ENCODE measurements around the gene LIPI. TPM values are rescaled to one million over a fixed set of nuclear protein-coding genes. Genes with fewer than 3 reads are reported as not detected.
"Not testable (repeated sequence)": the region's sequence is repeated elsewhere in the genome, so short reads cannot be mapped to it uniquely, and the experiment has no call there.

Gene LIPI
- total and polyA plus RNA-seq, 3 donors from 2014 or later: 0.28 to 0.74 TPM; not detected in 1

DNA sequence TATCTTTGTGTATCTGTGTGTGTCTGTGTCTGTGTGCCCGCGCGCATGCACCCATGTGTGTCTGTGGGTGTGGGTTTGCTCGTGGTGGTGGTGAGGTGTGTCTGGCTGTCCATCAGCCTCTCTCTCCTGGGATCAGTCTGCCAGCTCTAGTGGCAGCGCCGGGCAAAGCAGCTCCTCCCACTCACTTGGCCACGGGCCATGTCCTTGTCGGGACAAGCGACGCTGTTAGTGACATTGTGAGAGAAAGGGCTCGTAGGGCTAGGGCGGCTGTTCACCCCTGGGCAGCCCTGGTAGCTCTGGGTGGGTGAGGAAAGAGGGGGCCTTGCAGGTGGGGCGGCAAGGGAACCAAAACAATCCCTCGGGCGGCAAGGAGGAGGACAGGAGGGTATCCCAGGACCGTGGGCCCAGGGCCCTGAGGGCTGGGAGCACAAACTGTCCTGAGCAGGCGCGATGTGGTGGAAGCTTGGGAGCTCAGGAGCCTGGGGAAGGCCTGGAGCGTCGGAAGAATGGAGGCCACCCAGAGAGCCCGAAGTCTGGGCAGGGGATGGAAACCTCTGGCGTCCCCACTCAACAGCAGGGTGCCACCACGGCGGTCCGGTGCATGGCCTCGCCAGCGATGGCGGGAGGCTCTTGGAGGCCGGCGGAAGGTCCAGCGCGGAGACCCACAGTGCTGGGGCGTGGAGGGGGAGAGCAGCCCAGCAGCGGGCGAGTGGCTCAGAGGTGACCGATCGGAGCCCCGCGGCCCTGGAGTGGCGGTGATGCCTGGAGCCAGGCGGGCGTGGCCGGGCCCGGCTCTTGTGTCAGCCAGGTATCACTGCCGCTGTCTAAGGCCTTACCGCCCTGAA, 140.5 kb downstream of the LIPI start:
- no peak for TF ChIP-seq POLR2A (IDR thresholded peaks at IDR 0.05)
- Histone ChIP-seq H3K4me3 (no peak overlapping the region), H3K27me3 (no peaks in the 10 kb centered on the region), H3K27ac (no peak overlapping the region), H3K36me3 (ENCODE audit: low read depth, missing control alignments) (no peaks in the 10 kb centered on the region), H3K9me3 (no peaks in the 10 kb centered on the region), H3K4me1 (no peaks in the 10 kb centered on the region)
- no peak for DNase-seq
- intact Hi-C loops (cut with DNase I; ENCODE audit: low total_unique reads): no loop called here
- 77 to 85% methylated on average over 19 to 46 of the region's 46 CpGs for WGBS, 2 donors

DNA sequence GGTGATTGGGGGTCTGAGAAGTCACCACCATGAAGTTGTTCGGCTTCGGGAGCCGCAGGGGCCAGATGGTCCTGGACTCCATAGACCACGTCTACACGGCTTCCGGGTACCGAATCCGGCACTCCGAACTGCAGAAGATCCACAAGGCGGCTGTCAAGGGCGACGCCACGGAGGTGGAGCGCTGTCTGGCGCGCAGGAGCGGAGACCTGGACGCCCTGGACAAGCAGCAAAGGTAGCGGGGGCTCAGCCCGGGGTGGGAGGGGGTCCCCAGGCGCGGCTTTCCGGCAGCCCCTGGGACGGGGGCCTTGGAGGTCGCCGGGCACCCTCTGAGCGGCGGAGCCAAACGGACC, 146.5 kb downstream of the LIPI start:
- no peak for TF ChIP-seq POLR2A (IDR thresholded peaks at IDR 0.05)
- TF ChIP-seq, protein P1, sequence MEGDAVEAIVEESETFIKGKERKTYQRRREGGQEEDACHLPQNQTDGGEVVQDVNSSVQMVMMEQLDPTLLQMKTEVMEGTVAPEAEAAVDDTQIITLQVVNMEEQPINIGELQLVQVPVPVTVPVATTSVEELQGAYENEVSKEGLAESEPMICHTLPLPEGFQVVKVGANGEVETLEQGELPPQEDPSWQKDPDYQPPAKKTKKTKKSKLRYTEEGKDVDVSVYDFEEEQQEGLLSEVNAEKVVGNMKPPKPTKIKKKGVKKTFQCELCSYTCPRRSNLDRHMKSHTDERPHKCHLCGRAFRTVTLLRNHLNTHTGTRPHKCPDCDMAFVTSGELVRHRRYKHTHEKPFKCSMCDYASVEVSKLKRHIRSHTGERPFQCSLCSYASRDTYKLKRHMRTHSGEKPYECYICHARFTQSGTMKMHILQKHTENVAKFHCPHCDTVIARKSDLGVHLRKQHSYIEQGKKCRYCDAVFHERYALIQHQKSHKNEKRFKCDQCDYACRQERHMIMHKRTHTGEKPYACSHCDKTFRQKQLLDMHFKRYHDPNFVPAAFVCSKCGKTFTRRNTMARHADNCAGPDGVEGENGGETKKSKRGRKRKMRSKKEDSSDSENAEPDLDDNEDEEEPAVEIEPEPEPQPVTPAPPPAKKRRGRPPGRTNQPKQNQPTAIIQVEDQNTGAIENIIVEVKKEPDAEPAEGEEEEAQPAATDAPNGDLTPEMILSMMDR (IDR thresholded peaks at IDR 0.05): no peak
- Histone ChIP-seq H3K27ac (no peak overlapping the region), H3K27me3 (no peaks in the 10 kb centered on the region), H3K4me3 (peak overlapping the region; percentile 46 to 50), H3K36me3 (ENCODE audit: low read depth, missing control alignments) (no peaks in the 10 kb centered on the region), H3K4me1 (no peaks in the 10 kb centered on the region), H3K9me3 (no peaks in the 10 kb centered on the region)
- intact Hi-C loops (cut with DNase I; ENCODE audit: low total_unique reads): no loop called here
- DNase-seq: no peak
- 79 to 80% methylated on average over 25 to 29 of the region's 29 CpGs for WGBS, 2 donors

DNA sequence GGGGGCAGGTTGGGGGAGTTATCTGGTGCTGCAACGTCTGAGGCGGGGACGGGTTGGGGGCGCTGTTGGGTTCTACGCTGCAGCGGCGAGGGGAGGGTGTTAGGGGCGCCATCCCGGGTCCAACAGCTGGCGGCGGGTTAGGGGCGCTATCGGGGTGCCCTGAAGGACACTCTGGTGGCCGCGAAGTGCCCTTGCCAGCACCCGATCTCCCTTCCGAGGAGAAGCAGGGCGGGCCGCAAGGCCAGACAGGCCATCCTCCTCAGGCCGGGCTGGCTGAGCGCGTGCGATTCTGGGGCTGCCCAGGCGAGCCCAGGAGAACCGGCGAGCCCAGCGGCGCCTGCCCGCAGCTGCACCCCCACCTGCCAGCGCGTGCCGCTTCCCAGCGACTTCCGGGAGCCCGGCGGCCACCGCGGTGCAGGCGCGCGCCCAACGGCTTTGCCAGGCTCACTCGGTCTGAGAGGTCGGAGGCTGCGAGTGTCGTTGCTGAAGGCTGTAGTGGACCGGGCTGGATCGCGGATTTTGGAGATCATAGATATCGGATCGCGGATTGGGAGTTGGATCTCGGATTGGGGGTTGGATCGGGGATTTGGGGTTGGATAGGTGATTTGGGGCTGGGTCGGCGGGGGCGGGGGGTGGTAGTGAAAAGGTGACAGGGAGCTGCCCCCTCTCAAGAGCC, 147.0 kb downstream of the LIPI start:
- H3K4me1 ChIP-seq; H3K9me3 ChIP-seq; H3K27me3 ChIP-seq; intact Hi-C loops (cut with DNase I; ENCODE audit: low total_unique reads); H3K36me3 ChIP-seq (ENCODE audit: low read depth, missing control alignments); H3K27ac ChIP-seq; DNase-seq: not testable (repeated sequence)
- 69 to 86% methylated on average over 20 to 57 of the region's 57 CpGs for WGBS, 2 donors
- peak overlapping the region; percentile 46 to 50 for H3K4me3 ChIP-seq

DNA sequence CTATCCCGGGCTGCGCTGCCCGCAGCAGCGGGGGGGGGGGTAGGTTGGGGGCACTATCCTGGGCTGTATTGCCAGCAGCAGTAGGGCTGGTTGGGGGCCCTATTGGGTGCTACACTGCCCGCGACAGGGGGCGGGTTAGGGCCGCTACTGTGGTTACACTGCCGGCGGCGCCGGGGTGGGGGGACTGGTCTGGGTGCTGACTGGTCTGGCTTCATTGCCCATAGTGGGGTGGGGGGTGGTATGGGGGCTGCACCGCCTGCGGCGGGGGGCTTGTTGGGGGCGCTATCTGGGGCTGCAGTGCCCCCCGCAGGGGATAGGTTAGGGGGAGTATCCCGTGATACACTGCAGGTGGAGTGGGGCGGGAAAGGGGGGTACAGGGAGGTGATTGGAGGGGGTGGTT, 148.1 kb downstream of the LIPI start:
- H3K27ac ChIP-seq; H3K4me1 ChIP-seq; H3K36me3 ChIP-seq (ENCODE audit: low read depth, missing control alignments); H3K27me3 ChIP-seq; intact Hi-C loops (cut with DNase I; ENCODE audit: low total_unique reads); H3K9me3 ChIP-seq; H3K4me3 ChIP-seq; DNase-seq: not testable (repeated sequence)
- 77 to 90% methylated on average over 3 to 6 of the region's 19 CpGs for WGBS, 2 donors

DNA sequence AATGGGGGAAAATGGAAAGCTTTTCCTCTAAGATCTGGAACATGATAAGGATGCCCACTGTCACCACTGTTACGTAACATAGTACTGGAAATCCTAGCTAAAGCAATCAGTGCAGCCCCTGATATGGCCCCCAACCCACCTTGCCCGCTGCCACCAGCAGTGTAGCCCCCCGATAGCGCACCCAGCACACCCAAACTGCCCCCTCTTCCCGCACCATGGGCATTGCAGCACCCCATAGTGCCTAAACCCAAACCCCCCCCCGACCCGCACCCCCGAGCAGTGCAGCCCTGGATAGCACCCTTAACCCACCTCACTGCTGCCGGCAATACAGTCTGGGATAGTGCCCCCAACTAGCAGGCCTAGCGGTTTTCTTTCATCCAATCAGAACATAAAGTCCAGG, 148.9 kb downstream of the LIPI start:
- H3K36me3 ChIP-seq (ENCODE audit: low read depth, missing control alignments); intact Hi-C loops (cut with DNase I; ENCODE audit: low total_unique reads); DNase-seq; H3K9me3 ChIP-seq; H3K27ac ChIP-seq; H3K27me3 ChIP-seq; H3K4me3 ChIP-seq; H3K4me1 ChIP-seq: not testable (repeated sequence)
- WGBS, 2 donors: 74 to 89% methylated on average over 4 to 10 of the region's 10 CpGs

DNA sequence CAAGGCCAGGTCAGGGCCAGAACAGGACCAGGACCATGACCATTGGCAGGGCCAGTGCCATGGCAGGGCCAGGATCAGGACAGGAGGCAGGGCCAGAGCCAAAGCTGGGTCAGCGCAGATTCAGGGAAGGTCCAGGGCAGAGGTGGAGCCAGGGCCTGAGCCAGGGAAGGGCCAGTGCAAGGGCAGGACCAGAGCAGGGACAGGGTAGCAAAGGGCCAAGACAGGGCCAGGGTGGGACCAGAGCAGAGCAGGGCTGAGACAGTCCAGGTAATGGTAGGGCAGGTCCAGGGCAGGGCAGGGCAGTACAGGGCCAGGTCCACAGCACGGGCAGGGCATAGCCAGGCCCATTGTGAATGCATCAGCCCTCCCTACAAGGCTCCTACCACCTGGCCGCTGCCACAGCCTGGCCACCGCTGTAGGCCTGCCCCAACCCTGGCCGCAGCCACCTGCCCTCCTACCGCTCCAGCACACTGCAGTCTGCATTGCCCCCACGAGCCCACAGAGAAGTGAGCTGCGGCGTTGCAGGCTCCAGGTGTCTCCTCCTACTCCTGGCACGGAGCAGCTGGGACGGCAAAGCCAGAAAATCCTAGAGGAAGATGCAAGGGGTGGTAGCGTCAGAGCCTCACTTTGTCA, 151.6 kb downstream of the LIPI start:
- H3K36me3 ChIP-seq (ENCODE audit: low read depth, missing control alignments); H3K27me3 ChIP-seq; DNase-seq; H3K4me3 ChIP-seq; H3K9me3 ChIP-seq; H3K27ac ChIP-seq; H3K4me1 ChIP-seq; intact Hi-C loops (cut with DNase I; ENCODE audit: low total_unique reads): not testable (repeated sequence)
- 97 to 100% methylated on average over 1 to 12 of the region's 12 CpGs for WGBS, 2 donors

Small RNAs within 50 kb of the gene (small RNA-seq; reads per million reads assigned to genes)
- gene RF01518 (0 reads per million in 2 donors), gene RNA5SP488 (0 reads per million in 2 donors)

Other genes with a start within 250 kb of the LIPI start
- 1 to 10 TPM; 5.1 to 5.3 TPM for gene RBM11, start 5.2 kb upstream of the LIPI start, total RNA-seq
- 10.2 TPM for gene RBM11, start 5.2 kb upstream of the LIPI start, polyA plus RNA-seq (ENCODE audit: insufficient read depth, low read depth, low replicate concordance)
- gene HSPA13, start 172.2 kb upstream of the LIPI start, total RNA-seq: 10 to 100 TPM; 28.1 to 29.2 TPM
- gene HSPA13, start 172.2 kb upstream of the LIPI start, polyA plus RNA-seq (ENCODE audit: insufficient read depth, low read depth, low replicate concordance): 37.6 TPM

Data from testis (tissue), 3 donors.